Measurements from ENCODE around the gene FECH.
A peak's percentile ranks its signal among the peaks of the same experiment; 100 is the strongest.

FECH gene

GRCh38 chr18:57587098-57587661 is 678 bp upstream of the FECH start:
- 93% methylated on average over 9 of the region's 12 CpGs for WGBS

GRCh38 chr18:57585855-57586250 is 649 bp downstream of the FECH start:
- Histone ChIP-seq H3K18ac (ENCODE audit: low read depth in 1 of 2, low read length in 2 of 2) (peak overlapping the region in 1 of 2 experiments; percentile 93), H3K14ac (ENCODE audit: low read length in 2 of 2) (peak overlapping the region in 1 of 2 experiments; percentile 96), H2BK5ac (ENCODE audit: low read depth, low read length, poor library complexity, severe bottlenecking) (no peak overlapping the region), H3K9me3 (ENCODE audit: control insufficient read depth, low read length) (no peaks in the 10 kb centered on the region), H2BK15ac (ENCODE audit: low read depth, poor library complexity, severe bottlenecking) (no peak overlapping the region), H3K27ac (ENCODE audit: low read length, poor library complexity, severe bottlenecking) (no peak overlapping the region), H3K36me3 (ENCODE audit: control insufficient read depth in 1 of 2, insufficient read depth in 2 of 2, low read depth in 1 of 2, low read length in 2 of 2) (peaks cover 6 to 18% of the 10 kb centered on the region in 2 experiments), H2AFZ (ENCODE audit: low read depth, low read length) (peak overlapping the region; percentile 97), H3K4me2 (ENCODE audit: low read length, poor library complexity, severe bottlenecking) (peak overlapping the region; percentile 66), H4K91ac (ENCODE audit: low read length) (no peak overlapping the region), H3K4me1 (ENCODE audit: control insufficient read depth, insufficient read depth, low read depth, low read length) (peaks cover 7% of the 10 kb centered on the region), H3K9ac (ENCODE audit: low read length) (peak overlapping the region; percentile 94), H3K4ac (ENCODE audit: low read depth in 1 of 2, low read length in 2 of 2) (peak overlapping the region in 1 of 2 experiments; percentile 92), H3K27me3 (ENCODE audit: control insufficient read depth in 1 of 2, insufficient read depth in 1 of 2, low read length in 2 of 2) (no peaks in the 10 kb centered on the region), H3K79me1 (replicated peaks; ENCODE audit: low read length, poor library complexity, severe bottlenecking) (peaks cover 13% of the 10 kb centered on the region), H3K4me3 (ENCODE audit: insufficient read depth in 1 of 2, low read depth in 1 of 2, low read length in 2 of 2) (peak overlapping the region; percentile 91 to 99), H2BK12ac (ENCODE audit: low read length in 2 of 2) (peak overlapping the region in 1 of 2 experiments; percentile 73), H2BK120ac (ENCODE audit: low read depth, low read length) (no peak overlapping the region), H3K23ac (ENCODE audit: low read length in 2 of 2) (peak overlapping the region in 1 of 2 experiments; percentile 93), H4K8ac (ENCODE audit: low read length) (peak overlapping the region; percentile 85), H2AK5ac (ENCODE audit: low read length, severe bottlenecking) (no peak overlapping the region)
- 60% methylated on average over 7 of the region's 8 CpGs for WGBS
- no peak for DNase-seq

More at GRCh38 chr18:57587098-57587661, 678 bp upstream of the FECH start:
- Histone ChIP-seq H2BK5ac (ENCODE audit: low read depth, low read length, poor library complexity, severe bottlenecking) (no peak overlapping the region), H3K4me2 (ENCODE audit: low read length, poor library complexity, severe bottlenecking) (peak overlapping the region; percentile 66), H2BK12ac (ENCODE audit: low read length in 2 of 2) (peak overlapping the region in 1 of 2 experiments; percentile 18), H3K27ac (ENCODE audit: low read length, poor library complexity, severe bottlenecking) (peak overlapping the region; percentile 86), H4K8ac (ENCODE audit: low read length) (no peak overlapping the region), H2AFZ (ENCODE audit: low read depth, low read length) (no peak overlapping the region), H3K4me1 (ENCODE audit: control insufficient read depth, insufficient read depth, low read depth, low read length) (peaks cover 7% of the 10 kb centered on the region), H2BK120ac (ENCODE audit: low read depth, low read length) (no peak overlapping the region), H3K9ac (ENCODE audit: low read length) (peak overlapping the region; percentile 94), H3K4me3 (ENCODE audit: insufficient read depth in 1 of 2, low read depth in 1 of 2, low read length in 2 of 2) (peak overlapping the region in 1 of 2 experiments; percentile 99), H3K36me3 (ENCODE audit: control insufficient read depth in 1 of 2, insufficient read depth in 2 of 2, low read depth in 1 of 2, low read length in 2 of 2) (peaks cover 0 to 7% of the 10 kb centered on the region in 2 experiments), H3K18ac (ENCODE audit: low read depth in 1 of 2, low read length in 2 of 2) (no peak overlapping the region), H2BK15ac (ENCODE audit: low read depth, poor library complexity, severe bottlenecking) (no peak overlapping the region), H3K23ac (ENCODE audit: low read length in 2 of 2) (no peak overlapping the region), H3K9me3 (ENCODE audit: control insufficient read depth, low read length) (no peaks in the 10 kb centered on the region), H3K14ac (ENCODE audit: low read length in 2 of 2) (no peak overlapping the region), H3K27me3 (ENCODE audit: control insufficient read depth in 1 of 2, insufficient read depth in 1 of 2, low read length in 2 of 2) (no peaks in the 10 kb centered on the region), H2AK5ac (ENCODE audit: low read length, severe bottlenecking) (no peak overlapping the region), H3K4ac (ENCODE audit: low read depth in 1 of 2, low read length in 2 of 2) (no peak overlapping the region), H4K91ac (ENCODE audit: low read length) (no peak overlapping the region), H3K79me1 (replicated peaks; ENCODE audit: low read length, poor library complexity, severe bottlenecking) (peaks cover 9% of the 10 kb centered on the region)
- no peak for DNase-seq

- Histone ChIP-seq H2AFZ (ENCODE audit: low read depth, low read length) (peak overlapping the region; percentile 97), H3K18ac (ENCODE audit: low read depth in 1 of 2, low read length in 2 of 2) (peak overlapping the region in 1 of 2 experiments; percentile 8), H3K23ac (ENCODE audit: low read length in 2 of 2) (no peak overlapping the region), H2BK120ac (ENCODE audit: low read depth, low read length) (no peak overlapping the region), H3K27ac (ENCODE audit: low read length, poor library complexity, severe bottlenecking) (no peak overlapping the region), H3K27me3 (ENCODE audit: control insufficient read depth in 1 of 2, insufficient read depth in 1 of 2, low read length in 2 of 2) (no peaks in the 10 kb centered on the region), H4K91ac (ENCODE audit: low read length) (no peak overlapping the region), H3K36me3 (ENCODE audit: control insufficient read depth in 1 of 2, insufficient read depth in 2 of 2, low read depth in 1 of 2, low read length in 2 of 2) (peaks cover 11 to 20% of the 10 kb centered on the region in 2 experiments), H3K4me1 (ENCODE audit: control insufficient read depth, insufficient read depth, low read depth, low read length) (peaks cover 7% of the 10 kb centered on the region), H3K79me1 (replicated peaks; ENCODE audit: low read length, poor library complexity, severe bottlenecking) (peaks cover 18% of the 10 kb centered on the region), H2AK5ac (ENCODE audit: low read length, severe bottlenecking) (no peak overlapping the region), H3K4me2 (ENCODE audit: low read length, poor library complexity, severe bottlenecking) (peak overlapping the region; percentile 66), H2BK15ac (ENCODE audit: low read depth, poor library complexity, severe bottlenecking) (no peak overlapping the region), H2BK12ac (ENCODE audit: low read length in 2 of 2) (no peak overlapping the region), H3K4me3 (ENCODE audit: insufficient read depth in 1 of 2, low read depth in 1 of 2, low read length in 2 of 2) (peak overlapping the region in 1 of 2 experiments; percentile 99), H4K8ac (ENCODE audit: low read length) (no peak overlapping the region), H2BK5ac (ENCODE audit: low read depth, low read length, poor library complexity, severe bottlenecking) (no peak overlapping the region), H3K9me3 (ENCODE audit: control insufficient read depth, low read length) (no peaks in the 10 kb centered on the region), H3K4ac (ENCODE audit: low read depth in 1 of 2, low read length in 2 of 2) (no peak overlapping the region), H3K9ac (ENCODE audit: low read length) (peak overlapping the region; percentile 94), H3K14ac (ENCODE audit: low read length in 2 of 2) (no peak overlapping the region)
- WGBS = 86% methylated on average over 9 of the region's 9 CpGs
- DNase-seq = no peak
Observed at GRCh38 chr18:57585421-57585820, 1.1 kb downstream of the FECH start.

GRCh38 chr18:57584444-57584843 is 2.1 kb downstream of the FECH start:
- Histone ChIP-seq H3K23ac (ENCODE audit: low read length in 2 of 2) (no peak overlapping the region), H3K14ac (ENCODE audit: low read length in 2 of 2) (no peak overlapping the region), H3K9ac (ENCODE audit: low read length) (peak overlapping the region; percentile 94), H2BK12ac (ENCODE audit: low read length in 2 of 2) (no peak overlapping the region), H2BK120ac (ENCODE audit: low read depth, low read length) (no peak overlapping the region), H2AK5ac (ENCODE audit: low read length, severe bottlenecking) (no peak overlapping the region), H3K9me3 (ENCODE audit: control insufficient read depth, low read length) (no peaks in the 10 kb centered on the region), H2AFZ (ENCODE audit: low read depth, low read length) (no peak overlapping the region), H2BK5ac (ENCODE audit: low read depth, low read length, poor library complexity, severe bottlenecking) (no peak overlapping the region), H4K8ac (ENCODE audit: low read length) (no peak overlapping the region), H3K4me2 (ENCODE audit: low read length, poor library complexity, severe bottlenecking) (no peak overlapping the region), H3K79me1 (replicated peaks; ENCODE audit: low read length, poor library complexity, severe bottlenecking) (peaks cover 24% of the 10 kb centered on the region), H4K91ac (ENCODE audit: low read length) (no peak overlapping the region), H3K18ac (ENCODE audit: low read depth in 1 of 2, low read length in 2 of 2) (no peak overlapping the region), H3K36me3 (ENCODE audit: control insufficient read depth in 1 of 2, insufficient read depth in 2 of 2, low read depth in 1 of 2, low read length in 2 of 2) (peaks cover 17 to 27% of the 10 kb centered on the region in 2 experiments), H3K4me3 (ENCODE audit: insufficient read depth in 1 of 2, low read depth in 1 of 2, low read length in 2 of 2) (no peak overlapping the region), H2BK15ac (ENCODE audit: low read depth, poor library complexity, severe bottlenecking) (no peak overlapping the region), H3K4me1 (ENCODE audit: control insufficient read depth, insufficient read depth, low read depth, low read length) (peaks cover 7% of the 10 kb centered on the region), H3K4ac (ENCODE audit: low read depth in 1 of 2, low read length in 2 of 2) (no peak overlapping the region), H3K27me3 (ENCODE audit: control insufficient read depth in 1 of 2, insufficient read depth in 1 of 2, low read length in 2 of 2) (no peaks in the 10 kb centered on the region), H3K27ac (ENCODE audit: low read length, poor library complexity, severe bottlenecking) (no peak overlapping the region)
- no peak for DNase-seq
- no CpG with 5 or more reads among the region's 3 CpGs for WGBS
